ENCODE data around the gene LRRC47.

Gene LRRC47

DNA sequence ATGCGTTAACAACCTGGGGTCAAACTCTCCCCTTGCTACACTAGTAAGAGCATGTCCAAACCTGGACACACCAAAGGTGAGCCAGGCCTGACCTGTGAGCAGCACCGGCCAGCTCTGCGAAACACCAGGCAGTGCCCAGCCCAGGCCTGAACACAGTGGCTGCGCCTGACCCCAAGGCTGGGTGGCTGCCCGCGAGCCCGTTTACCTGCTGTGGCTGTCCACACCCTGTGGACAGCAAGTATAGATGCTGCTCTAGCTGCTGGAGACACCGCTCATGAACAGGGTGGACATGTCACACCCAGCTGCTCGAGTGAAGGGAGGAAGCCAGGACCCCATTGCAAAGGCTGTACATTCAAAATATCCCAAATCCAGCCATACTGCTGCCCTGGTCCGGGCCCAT, 51.7 kb downstream of the LRRC47 start:
- no peak overlapping the region for H3K9ac ChIP-seq (ENCODE audit: low read length)
- no peaks in the 10 kb centered on the region for H3K79me2 ChIP-seq (ENCODE audit: low read length)
- TF ChIP-seq EZH2phosphoT487 (IDR thresholded peaks at IDR 0.05; ENCODE audit: low read depth): no peak
- TF ChIP-seq CTCF (IDR thresholded peaks at IDR 0.05; ENCODE audit: low read depth, low read length): no peak
- H2AFZ ChIP-seq (ENCODE audit: low read depth, low read length): no peak overlapping the region
- no peaks in the 10 kb centered on the region for H3K9me3 ChIP-seq (ENCODE audit: insufficient read depth, low read length)
- no peaks in the 10 kb centered on the region for H3K36me3 ChIP-seq (replicated peaks; ENCODE audit: low read depth, low read length)
- peaks cover 14% of the 10 kb centered on the region for H3K4me1 ChIP-seq (ENCODE audit: low read length)
- 0 out of 2 replicates have a peak, but pooled peaks cover 2% of the 10 kb centered on the region for H3K27me3 ChIP-seq (ENCODE audit: low read depth, low read length)
- no peak overlapping the region for H3K4me2 ChIP-seq (ENCODE audit: low read length)
- no peak overlapping the region for H3K4me3 ChIP-seq (ENCODE audit: low read length)
- no peak overlapping the region for H3K27ac ChIP-seq (ENCODE audit: low read length)
- H4K20me1 ChIP-seq (ENCODE audit: insufficient read depth, low read length): 0 out of 2 replicates have a peak, but pooled peaks cover 3% of the 10 kb centered on the region

- no peak overlapping the region for H3K4me3 ChIP-seq (ENCODE audit: low read length)
- no peak for TF ChIP-seq CTCF (IDR thresholded peaks at IDR 0.05; ENCODE audit: low read depth, low read length)
- TF ChIP-seq EZH2phosphoT487 (IDR thresholded peaks at IDR 0.05; ENCODE audit: low read depth): no peak
- H3K27ac ChIP-seq (ENCODE audit: low read length): no peak overlapping the region
- H3K4me1 ChIP-seq (ENCODE audit: low read length): peaks cover 14% of the 10 kb centered on the region
- no peaks in the 10 kb centered on the region for H3K36me3 ChIP-seq (replicated peaks; ENCODE audit: low read depth, low read length)
- H3K9ac ChIP-seq (ENCODE audit: low read length): no peak overlapping the region
- no peaks in the 10 kb centered on the region for H3K9me3 ChIP-seq (ENCODE audit: insufficient read depth, low read length)
- H3K79me2 ChIP-seq (ENCODE audit: low read length): no peaks in the 10 kb centered on the region
- 0 out of 2 replicates have a peak, but pooled peaks cover 3% of the 10 kb centered on the region for H4K20me1 ChIP-seq (ENCODE audit: insufficient read depth, low read length)
- no peaks in the 10 kb centered on the region for H3K27me3 ChIP-seq (ENCODE audit: low read depth, low read length)
- no peak overlapping the region for H2AFZ ChIP-seq (ENCODE audit: low read depth, low read length)
- H3K4me2 ChIP-seq (ENCODE audit: low read length): no peak overlapping the region
Measured at GRCh38 chr1:3743826-3744225, 52.5 kb downstream of the LRRC47 start.

GRCh38 chr1:3743421-3743820, 52.9 kb downstream of the LRRC47 start:
- H2AFZ ChIP-seq (ENCODE audit: low read depth, low read length): no peak overlapping the region
- H3K79me2 ChIP-seq (ENCODE audit: low read length): no peaks in the 10 kb centered on the region
- no peak overlapping the region for H3K4me2 ChIP-seq (ENCODE audit: low read length)
- no peak overlapping the region for H3K4me3 ChIP-seq (ENCODE audit: low read length)
- H4K20me1 ChIP-seq (ENCODE audit: insufficient read depth, low read length): 0 out of 2 replicates have a peak, but pooled peaks cover 3% of the 10 kb centered on the region
- H3K36me3 ChIP-seq (replicated peaks; ENCODE audit: low read depth, low read length): no peaks in the 10 kb centered on the region
- no peak overlapping the region for H3K27ac ChIP-seq (ENCODE audit: low read length)
- H3K4me1 ChIP-seq (ENCODE audit: low read length): peaks cover 14% of the 10 kb centered on the region
- H3K27me3 ChIP-seq (ENCODE audit: low read depth, low read length): no peaks in the 10 kb centered on the region
- no peak overlapping the region for H3K9ac ChIP-seq (ENCODE audit: low read length)
- no peaks in the 10 kb centered on the region for H3K9me3 ChIP-seq (ENCODE audit: insufficient read depth, low read length)
- TF ChIP-seq CTCF (IDR thresholded peaks at IDR 0.05; ENCODE audit: low read depth, low read length): no peak

DNA sequence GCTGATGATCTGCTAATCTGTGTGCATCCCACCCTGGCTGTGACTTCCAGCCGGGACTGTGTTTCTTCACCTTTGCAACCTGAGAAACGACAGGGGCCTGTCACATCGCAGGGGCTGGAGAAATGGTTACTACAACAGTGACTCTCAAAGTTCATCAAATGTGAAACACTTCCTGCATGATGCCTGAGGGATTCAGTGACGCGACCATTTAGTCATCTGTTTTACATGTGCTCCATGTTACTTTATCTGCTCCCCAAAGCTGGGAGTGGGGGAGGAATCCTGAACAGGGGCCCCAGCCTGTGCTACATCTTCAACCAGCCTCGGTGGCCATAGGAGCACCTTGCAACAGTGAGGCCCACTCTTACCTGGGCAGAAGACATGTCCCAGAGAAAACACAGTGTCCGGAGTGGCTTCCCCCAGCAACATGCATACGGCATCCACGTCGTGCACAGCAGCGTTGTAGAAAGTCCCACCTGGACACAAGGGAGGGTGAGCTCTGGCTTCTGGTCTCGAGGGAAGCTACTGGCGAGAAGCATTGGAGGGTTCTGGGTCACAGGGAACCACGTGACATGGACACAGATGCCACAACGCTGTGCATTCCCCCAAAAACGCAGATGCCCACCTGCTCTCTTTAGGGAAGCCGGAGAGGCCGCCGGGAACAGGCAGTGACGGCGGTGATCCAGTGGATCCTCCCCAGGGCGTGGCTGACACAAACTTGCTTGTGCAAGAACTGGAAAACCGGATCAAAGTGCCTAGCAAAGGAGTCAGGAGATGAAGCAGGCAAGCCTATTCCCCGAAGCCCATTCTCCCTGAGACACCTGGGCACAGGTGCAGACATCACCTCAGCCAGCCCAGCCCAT, 53.6 kb downstream of the LRRC47 start:
- Histone ChIP-seq H3K9ac (ENCODE audit: low read length) (no peak overlapping the region), H4K20me1 (ENCODE audit: insufficient read depth, low read length) (0 out of 2 replicates have a peak, but pooled peaks cover 3% of the 10 kb centered on the region), H3K4me3 (ENCODE audit: low read length) (no peak overlapping the region), H3K79me2 (ENCODE audit: low read length) (no peaks in the 10 kb centered on the region), H3K36me3 (replicated peaks; ENCODE audit: low read depth, low read length) (no peaks in the 10 kb centered on the region), H3K4me1 (ENCODE audit: low read length) (peaks cover 11% of the 10 kb centered on the region), H3K9me3 (ENCODE audit: insufficient read depth, low read length) (no peaks in the 10 kb centered on the region), H3K4me2 (ENCODE audit: low read length) (no peak overlapping the region), H2AFZ (ENCODE audit: low read depth, low read length) (no peak overlapping the region), H3K27ac (ENCODE audit: low read length) (no peak overlapping the region), H3K27me3 (ENCODE audit: low read depth, low read length) (no peaks in the 10 kb centered on the region)
- TF ChIP-seq EZH2phosphoT487 (IDR thresholded peaks at IDR 0.05; ENCODE audit: low read depth): no peak
- no peak for TF ChIP-seq CTCF (IDR thresholded peaks at IDR 0.05; ENCODE audit: low read depth, low read length)

Data from OCI-LY3 (cell line).